NCI-H1048 (cell line): ENCODE data around the gene TSPYL1.
"Not testable (repeated sequence)": the region's sequence is repeated elsewhere in the genome, so short reads cannot be mapped to it uniquely, and the experiment has no call there.

Experiments
- DNase-seq: peaks from one replicate; lab custom pipeline; 2025; lab: John Stamatoyannopoulos, UW

Gene TSPYL1

DNA sequence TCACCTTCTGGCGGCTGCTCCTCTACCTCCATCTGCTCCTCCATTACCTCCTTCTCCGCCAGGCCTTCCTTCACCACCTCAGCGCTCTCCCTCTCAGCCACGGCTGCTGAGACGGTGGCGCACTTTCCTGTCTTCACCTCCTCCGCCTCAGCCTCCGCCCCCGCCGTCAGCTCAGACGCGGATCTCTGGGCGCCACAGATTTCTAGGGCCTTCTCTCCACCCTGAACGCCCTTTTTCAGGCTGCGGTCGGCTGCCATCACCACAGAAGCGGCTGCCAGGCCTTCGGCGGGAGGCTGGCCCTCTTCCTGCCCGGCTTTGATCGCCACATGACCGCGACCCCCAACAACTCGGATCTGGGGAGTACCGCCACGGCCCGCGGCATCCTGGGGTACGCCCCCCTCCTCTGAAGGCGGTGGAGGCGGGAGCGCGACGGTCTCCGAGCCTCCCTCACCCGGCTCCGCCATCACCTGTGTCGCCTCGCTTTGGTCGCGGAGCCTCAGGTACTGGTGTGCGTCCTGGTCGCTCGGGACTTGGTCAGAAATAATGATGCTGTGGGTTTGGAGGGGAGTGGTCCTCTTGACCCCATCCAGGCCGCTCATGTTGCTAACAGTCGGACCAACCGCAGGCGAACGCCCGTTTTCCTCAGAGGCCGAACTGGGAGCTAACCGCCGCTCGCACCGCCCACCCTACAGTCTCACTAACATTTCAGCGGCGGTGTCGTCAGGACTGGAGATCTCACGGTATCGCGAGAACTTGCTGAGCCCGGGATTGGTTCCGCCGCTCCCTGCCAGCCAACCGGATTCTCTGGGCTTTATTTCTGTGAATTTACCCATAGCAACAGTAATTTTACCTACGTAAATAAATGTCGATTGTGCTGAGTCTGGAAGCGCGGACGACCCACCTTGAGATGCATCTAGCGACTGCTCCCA, at the start of gene TSPYL1:
Gene TSPYL1, minus strand, starts transcription at position 699 of the 929 bp plus-strand sequence. Its CDS starts 100 bp downstream, at position 599.
- peak; percentile 90 for DNase-seq

DNA sequence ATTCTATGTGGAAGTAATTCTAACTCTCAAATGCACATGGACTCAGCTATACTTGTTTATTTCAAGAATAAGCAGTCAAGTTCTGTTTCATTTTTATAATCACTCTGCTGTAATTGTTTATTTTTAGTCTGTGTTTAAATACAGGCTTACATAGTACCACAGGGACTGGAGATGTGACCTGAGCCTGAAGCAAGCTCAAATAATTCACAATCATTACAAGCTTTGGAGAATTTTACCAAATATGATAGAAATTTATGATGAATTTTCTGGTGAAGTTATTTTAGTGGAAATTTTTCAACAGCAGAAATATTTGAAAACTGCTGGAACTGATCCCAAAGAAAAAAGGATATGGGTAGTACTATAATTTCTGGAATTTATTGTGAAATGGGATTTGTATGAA, 49.4 kb upstream of the TSPYL1 start:
- DNase-seq: no peak

- DNase-seq: no peak
These were observed 48.8 kb upstream of the TSPYL1 start for GRCh38 chr6:116328528-116328903.

GRCh38 chr6:116327803-116328527, 48.2 kb upstream of the TSPYL1 start:
- no peak for DNase-seq

GRCh38 chr6:116326996-116327395, 47.3 kb upstream of the TSPYL1 start:
- DNase-seq: no peak

DNA sequence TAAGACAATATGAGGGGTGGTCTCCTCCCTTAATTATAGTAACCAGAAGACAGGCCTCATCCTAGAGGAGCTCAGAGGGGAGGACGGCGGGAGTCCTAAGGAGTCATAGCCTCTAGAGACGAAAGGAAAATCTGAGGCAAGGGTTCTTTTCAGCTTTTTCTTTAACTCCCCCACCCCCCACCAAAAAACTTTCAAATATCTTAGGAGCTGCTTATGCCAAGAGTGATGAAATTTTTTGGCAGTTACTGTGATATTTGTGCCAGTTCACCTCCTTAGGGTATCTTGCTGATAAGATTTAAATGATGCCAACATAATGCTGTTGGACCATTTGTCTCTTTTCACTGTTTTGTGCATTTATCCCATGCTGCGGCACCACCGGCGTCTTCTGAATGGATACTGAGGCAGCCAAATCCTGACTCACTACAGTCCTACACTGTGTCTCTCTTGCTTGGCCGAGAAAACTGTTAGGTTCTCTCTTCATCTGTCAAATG, 46.5 kb upstream of the TSPYL1 start:
- DNase-seq: no peak

- not testable (repeated sequence) for DNase-seq
These were observed 46.0 kb upstream of the TSPYL1 start for GRCh38 chr6:116325634-116326132.

DNA sequence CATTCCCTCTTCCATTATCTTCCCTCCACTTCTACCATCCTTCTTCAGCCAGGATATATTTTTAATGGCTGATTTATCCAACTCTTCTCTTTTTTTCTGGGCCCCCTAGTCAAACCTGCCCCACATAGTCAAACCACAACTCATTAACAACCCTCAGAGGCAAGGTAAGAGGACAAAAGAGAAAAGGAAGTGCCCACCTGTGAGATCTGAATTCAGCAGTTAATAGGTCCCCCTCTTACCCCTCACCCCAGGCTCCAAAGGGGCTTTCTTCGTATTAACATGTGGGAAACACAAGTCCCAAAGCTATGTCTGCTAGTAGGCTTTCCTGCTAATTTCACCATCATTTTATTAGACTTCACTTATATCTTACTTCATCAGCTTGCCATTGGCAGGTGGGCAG, 44.1 kb upstream of the TSPYL1 start:
- DNase-seq: no peak

GRCh38 chr6:116321933-116322332, 42.2 kb upstream of the TSPYL1 start:
- DNase-seq: not testable (repeated sequence)

DNA sequence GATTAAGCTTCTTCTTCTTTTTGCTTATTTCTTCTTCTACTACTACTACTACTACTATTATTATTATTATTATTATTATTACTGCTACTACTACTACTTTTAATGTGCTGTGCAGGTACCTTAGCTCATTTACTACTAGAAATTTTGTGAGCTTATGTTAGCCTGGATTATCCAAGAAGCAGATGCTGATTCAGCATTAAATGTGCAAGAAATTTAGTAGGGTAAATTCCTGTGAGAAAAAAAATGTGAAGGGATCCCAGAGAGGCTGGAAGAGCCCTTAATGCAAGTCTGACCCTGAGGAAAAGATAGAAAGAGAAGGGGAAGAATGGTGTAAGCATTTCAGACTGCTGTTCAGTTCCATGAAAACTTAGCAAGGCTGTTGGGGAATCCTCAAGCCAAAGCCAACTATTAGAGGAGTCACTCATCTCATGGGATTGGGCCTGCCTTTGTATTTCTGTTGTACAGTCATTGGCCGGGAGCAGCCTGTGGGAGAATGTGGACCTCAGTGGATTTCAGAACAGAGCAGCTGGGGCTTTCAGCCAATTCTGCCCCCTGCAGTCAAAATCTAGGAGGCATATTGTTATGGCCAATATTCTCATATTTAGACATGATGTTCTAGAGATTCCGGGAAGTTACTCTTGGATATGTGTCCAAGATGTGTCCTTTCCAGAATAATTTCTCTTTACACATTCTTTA, 37.2 kb upstream of the TSPYL1 start:
- DNase-seq: no peak

GRCh38 chr6:116314878-116315277, 35.1 kb upstream of the TSPYL1 start:
- no peak for DNase-seq

DNA sequence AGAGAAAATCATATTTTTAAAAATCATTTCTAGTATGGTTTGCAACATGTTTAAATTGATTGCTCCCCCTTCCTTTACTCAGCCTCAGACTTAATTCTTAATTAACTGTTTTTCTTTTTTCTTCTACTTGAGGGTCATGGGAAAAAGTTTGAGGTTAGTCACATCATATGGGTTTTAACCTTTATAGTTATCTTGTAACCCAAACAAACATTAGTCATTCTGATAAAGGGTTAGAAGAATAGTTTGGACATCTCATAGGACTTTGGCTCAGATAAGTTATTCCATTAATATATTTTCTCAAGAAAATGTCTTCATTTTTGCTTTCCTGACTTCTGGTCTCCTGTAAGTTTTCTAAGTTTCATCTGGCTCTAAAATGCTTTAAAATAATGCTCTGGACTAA, 34.5 kb upstream of the TSPYL1 start:
- DNase-seq: no peak

DNA sequence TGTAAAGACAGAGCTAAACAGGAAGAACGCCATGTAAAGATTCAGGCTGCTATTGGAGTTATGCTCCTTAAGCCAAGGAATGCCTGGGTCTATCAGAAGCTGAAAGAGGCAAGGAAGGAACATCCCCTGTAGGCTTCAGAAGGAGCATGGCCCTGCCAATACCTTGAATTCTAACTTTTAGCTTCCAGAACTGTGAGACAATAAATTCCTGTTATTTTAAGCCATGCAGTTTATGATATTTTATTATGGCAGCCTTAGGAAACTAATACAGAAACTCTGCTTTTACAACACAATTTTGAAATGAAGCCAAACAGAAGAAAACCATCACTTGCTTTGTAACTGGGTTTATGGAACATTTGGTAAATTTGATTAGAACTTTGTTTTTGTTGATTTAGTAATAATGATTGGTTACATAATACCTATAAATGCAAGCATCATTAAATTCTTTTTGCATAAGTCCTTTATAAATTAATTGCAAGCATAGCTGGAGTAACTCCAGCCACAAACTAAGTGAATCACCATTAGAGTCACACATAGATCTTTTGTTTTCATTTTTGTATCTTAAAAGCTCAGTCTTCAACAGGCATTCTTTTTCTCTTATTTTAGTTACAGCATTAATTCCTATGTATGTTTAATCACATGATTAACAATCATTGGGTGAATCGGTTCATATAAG, 33.5 kb upstream of the TSPYL1 start:
- DNase-seq: no peak

DNA sequence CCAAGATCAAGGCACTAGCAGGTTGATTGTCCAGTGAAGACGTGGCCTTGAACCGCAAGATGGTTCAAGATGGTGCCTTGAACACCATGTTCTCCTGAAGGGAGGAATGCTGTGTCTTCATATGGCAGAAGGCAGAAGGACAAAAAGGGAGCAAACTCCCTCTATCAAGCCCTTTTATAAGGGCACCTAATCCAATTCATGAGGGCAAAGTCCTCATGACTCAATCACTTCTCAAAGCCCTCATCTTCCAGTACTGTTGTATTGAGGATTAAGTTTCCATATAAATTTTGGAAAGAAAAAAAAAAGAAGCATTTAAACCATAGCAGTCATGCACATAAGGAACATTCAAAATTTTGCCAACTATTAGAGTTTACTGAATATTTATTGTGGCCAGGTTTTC, 29.9 kb upstream of the TSPYL1 start:
- DNase-seq: no peak

DNA sequence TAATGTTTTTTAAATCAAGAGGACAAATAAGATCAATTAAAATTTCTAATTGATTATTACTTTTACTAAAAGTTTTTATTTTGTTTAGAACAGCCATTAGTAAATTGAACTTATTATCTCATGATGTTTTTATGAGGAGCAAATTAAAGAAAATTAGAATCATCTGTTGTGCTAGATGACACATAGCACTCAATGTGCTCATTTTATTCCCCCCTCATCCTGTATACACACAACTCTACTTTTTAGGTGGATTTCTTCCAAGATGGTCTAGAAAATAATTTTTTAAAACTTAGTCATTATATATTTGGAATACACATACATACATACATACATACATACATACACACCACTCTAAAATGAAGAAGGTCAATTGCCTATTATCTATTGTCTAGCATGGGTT, 29.3 kb upstream of the TSPYL1 start:
- no peak for DNase-seq

GRCh38 chr6:116307633-116308032, 27.9 kb upstream of the TSPYL1 start:
- DNase-seq: no peak

- no peak for DNase-seq
These were observed 27.3 kb upstream of the TSPYL1 start for GRCh38 chr6:116307001-116307400.

DNA sequence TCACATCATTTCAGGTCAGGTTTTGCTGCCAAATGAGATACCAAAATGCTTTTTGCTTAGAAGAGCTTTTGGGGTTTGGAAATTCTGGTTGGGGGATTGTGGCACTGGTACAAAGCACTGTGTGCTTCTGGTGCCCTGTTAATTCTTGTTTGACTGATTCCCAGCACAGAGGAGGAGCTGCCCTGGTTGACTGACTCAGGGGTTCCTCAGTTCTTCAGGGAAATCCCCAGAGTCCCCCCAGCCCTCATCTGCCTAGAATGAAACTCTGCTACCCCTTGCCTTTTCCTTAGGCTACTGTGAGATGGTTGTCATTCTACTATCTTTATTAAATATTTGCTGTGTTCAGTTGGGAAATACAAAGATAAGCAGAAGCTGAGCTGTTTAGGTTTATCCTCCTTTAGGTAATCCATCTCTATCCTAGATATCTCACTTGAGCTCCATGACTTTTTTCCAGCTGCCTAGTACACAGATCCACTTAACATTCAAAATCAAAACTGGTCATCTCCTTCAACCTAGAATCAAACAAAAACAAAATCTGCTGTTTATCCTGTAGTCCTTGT, 24.9 kb upstream of the TSPYL1 start:
- no peak for DNase-seq

DNA sequence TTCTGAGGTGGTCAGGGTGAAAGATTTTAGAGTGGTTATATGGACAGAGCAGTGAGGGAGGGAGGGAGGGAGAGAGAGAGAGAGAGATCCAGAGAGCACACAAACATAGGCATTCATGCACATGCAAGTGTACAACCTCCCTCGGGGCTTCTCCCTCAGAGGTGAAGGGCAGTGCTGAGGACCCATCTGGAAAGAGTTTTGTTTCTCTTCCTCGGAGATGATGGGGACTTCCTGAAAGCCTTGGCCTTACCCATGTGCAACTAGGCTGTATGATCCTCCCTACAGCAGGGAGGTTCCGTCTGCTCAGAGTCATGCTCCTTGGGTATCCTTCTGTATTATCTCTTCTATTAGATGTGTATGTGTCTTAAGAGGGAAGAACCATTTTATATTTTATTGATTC, 21.4 kb upstream of the TSPYL1 start:
- DNase-seq: no peak

DNA sequence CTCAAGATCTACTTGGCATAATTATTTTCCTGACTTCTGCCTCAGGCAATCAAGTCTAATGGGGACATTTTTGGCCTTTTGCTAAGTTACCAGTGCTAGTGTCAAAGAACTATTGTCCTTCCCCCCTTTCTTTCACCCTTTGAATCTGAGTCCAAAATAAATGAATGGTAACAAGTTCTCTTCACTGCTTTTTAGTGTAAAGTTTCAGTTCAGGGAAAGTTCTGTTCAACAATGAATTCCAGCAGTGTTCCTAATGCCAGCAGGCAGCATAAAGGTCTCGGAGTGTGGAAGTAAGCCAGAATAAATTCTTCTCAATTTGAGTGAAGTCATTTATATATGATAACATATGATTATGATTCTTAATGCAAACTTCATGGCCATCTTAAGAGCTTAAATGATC, 20.8 kb upstream of the TSPYL1 start:
- no peak for DNase-seq

DNA sequence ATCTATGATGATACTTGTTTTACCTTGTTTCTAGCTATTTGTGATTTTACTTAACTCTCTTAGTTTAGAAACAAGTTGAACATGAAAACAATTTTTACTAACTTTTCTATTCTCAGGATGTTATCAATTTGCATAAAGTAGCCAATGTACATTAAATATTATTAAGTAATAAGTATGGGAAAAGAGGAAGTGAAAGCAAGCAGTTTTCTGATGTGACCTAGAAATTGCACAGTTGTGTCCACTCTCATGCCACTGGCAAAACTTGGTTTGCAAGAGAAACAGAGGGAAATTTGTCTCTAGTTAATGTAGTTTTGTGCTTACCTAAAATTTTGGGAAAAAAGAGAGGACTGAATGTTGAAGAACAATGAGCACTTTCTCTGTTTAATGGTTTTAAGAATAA, 19.2 kb upstream of the TSPYL1 start:
- no peak for DNase-seq
